GM06990 (cell line): ENCODE results near the gene TUB.

Experiments used
- DNase-seq: peaks from one replicate; pipeline ENCODE4 v3.0.0-alpha.2; 2011; ENCODE audit not compliant: insufficient read length; ENCODE audit errors: extremely low read depth
- H3K27me3 ChIP-seq: replicated peaks from 2 replicates; pipeline ENCODE4 v1.6.0; 2011; ENCODE audit warnings: low read length; ENCODE audit not compliant: control insufficient read depth, insufficient read depth
- H3K36me3 ChIP-seq: 2 replicates; pipeline ENCODE4 v1.5.1; 2011; ENCODE audit warnings: low read length; ENCODE audit not compliant: control insufficient read depth, insufficient read depth
- H3K4me3 ChIP-seq: replicated peaks from 2 replicates; pipeline ENCODE4 v1.5.1; 2011; ENCODE audit warnings: low read depth, mild to moderate bottlenecking, control low read depth, low read length
- TF ChIP-seq, protein P1 (sequence below): IDR thresholded peaks from 2 replicates; pipeline ENCODE4 v1.5.1; 2011; ENCODE audit warnings: low read length, control low read depth, mild to moderate bottlenecking, inconsistent platforms; ENCODE audit not compliant: insufficient read depth, poor library complexity, severe bottlenecking

TUB gene

GRCh38 chr11:8122173-8122764 lies 41.3 kb downstream of the TUB start:
- H3K36me3 ChIP-seq, result no peaks in the 10 kb centered on the region
- no peaks in the 10 kb centered on the region for H3K27me3 ChIP-seq
- TF ChIP-seq, protein P1, sequence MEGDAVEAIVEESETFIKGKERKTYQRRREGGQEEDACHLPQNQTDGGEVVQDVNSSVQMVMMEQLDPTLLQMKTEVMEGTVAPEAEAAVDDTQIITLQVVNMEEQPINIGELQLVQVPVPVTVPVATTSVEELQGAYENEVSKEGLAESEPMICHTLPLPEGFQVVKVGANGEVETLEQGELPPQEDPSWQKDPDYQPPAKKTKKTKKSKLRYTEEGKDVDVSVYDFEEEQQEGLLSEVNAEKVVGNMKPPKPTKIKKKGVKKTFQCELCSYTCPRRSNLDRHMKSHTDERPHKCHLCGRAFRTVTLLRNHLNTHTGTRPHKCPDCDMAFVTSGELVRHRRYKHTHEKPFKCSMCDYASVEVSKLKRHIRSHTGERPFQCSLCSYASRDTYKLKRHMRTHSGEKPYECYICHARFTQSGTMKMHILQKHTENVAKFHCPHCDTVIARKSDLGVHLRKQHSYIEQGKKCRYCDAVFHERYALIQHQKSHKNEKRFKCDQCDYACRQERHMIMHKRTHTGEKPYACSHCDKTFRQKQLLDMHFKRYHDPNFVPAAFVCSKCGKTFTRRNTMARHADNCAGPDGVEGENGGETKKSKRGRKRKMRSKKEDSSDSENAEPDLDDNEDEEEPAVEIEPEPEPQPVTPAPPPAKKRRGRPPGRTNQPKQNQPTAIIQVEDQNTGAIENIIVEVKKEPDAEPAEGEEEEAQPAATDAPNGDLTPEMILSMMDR, result no peak
- H3K4me3 ChIP-seq, result no peak overlapping the region
- no peak for DNase-seq

- H3K36me3 ChIP-seq, result no peaks in the 10 kb centered on the region; the same call in 1 of the 2 replicates
- no peak for DNase-seq
- H3K27me3 ChIP-seq, result no peaks in the 10 kb centered on the region
- TF ChIP-seq, protein P1, result no peak
- no peak overlapping the region for H3K4me3 ChIP-seq
Measured at GRCh38 chr11:8126649-8127289, 45.8 kb downstream of the TUB start.

DNA sequence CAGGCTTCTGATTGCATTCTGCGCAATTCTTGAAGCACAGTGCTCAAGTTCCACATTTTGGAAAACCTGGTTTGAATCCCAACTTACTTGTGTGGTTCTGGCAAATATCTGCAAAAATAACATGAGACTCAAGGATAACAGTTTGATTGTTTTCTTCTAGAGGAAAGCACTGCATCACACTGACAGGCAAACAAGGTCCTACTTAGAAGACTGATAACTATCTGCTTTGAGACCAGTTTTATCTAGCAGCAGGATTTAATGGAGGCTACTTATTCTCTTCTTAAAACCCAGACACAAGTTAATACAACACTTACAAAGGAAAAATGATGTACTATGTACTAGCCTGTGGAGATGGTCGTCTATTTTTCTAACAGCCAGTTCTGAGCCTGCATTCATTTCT lies 46.4 kb downstream of the TUB start:
- Histone ChIP-seq H3K36me3 (no peaks in the 10 kb centered on the region; the same call in 1 of the 2 replicates), H3K27me3 (no peaks in the 10 kb centered on the region), H3K4me3 (no peak overlapping the region)
- no peak for DNase-seq
- TF ChIP-seq, protein P1, result no peak

DNA sequence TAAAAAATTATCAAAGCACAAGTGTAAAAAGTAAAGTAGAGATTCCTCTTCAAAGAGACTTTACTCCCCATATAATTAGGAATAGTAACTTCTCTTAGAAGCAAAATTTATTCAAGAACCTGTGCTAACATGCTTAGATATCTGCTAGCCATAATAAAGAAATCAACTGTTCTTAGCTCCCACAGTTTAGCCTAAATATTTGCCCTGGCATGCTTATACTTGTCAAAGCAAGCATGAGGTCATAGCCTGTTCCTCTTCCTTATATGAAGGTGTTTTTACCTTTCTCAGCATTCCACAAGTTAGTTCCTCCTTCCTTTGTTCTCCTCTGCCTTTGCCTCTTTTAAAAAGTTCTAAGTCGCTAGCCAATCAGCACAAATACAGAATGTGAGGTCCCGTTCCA lies 57.5 kb downstream of the TUB start:
- no peak overlapping the region for H3K4me3 ChIP-seq
- no peak for DNase-seq
- TF ChIP-seq, protein P1, result no peak
- H3K36me3 ChIP-seq, result no peaks in the 10 kb centered on the region
- H3K27me3 ChIP-seq, result no peaks in the 10 kb centered on the region

DNA sequence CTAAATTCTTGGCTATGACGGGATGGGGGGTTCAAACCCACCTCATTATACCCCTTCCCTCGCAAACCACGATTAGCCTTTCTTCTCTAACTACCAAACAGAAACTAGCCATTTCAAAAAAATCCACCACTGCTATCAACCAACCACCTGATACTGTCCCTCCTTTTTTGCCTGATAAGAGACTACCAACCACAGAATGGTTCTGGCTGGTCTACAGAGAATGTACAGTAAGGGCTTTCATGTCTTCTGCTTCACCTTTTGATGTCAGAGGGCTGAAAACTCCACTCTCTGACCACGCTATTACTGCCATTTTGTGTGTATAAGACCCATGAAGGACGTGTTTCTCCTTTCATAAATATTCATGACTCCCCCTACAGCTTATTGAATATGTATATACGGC lies 68.7 kb downstream of the TUB start:
- no peak for DNase-seq
- Histone ChIP-seq H3K27me3 (no peaks in the 10 kb centered on the region), H3K4me3 (no peak overlapping the region), H3K36me3 (no peaks in the 10 kb centered on the region)
- TF ChIP-seq, protein P1, result no peak
